Measurements from ENCODE around the gene CYRIA.

CYRIA gene

DNA sequence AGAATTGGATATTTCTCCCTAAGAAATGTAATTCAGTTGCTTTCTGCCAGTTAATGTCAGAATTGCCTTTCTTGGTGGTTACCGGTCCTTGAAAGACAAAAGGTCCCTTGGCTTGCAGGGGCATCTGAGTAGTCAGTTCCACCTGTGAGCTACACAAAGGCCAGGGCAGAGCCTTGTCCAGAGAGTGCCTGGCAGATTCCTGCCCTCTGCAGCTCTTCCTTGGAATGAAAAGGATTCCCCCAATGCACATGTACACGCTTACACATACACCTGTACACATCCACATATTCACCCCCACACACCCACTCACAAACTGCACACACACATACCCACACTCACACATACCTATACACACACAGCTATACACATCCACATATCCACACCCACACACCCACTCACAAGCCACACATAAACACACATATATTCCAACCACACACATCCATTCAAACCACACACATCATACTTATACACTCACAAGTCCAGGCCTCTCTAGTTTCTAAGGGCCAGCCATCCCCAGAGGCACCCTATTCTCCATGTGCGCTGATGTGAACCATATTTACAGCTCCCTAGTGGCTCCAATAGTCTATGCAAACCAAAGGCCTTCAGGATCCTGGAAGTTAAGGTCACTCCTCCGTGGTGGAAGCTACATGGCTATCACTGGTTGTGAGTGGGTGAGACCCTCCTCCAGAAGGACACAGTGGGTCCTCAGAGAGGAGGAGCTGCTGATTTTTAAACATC lies 9.6 kb downstream of the CYRIA start:
- TF ChIP-seq, protein P1, sequence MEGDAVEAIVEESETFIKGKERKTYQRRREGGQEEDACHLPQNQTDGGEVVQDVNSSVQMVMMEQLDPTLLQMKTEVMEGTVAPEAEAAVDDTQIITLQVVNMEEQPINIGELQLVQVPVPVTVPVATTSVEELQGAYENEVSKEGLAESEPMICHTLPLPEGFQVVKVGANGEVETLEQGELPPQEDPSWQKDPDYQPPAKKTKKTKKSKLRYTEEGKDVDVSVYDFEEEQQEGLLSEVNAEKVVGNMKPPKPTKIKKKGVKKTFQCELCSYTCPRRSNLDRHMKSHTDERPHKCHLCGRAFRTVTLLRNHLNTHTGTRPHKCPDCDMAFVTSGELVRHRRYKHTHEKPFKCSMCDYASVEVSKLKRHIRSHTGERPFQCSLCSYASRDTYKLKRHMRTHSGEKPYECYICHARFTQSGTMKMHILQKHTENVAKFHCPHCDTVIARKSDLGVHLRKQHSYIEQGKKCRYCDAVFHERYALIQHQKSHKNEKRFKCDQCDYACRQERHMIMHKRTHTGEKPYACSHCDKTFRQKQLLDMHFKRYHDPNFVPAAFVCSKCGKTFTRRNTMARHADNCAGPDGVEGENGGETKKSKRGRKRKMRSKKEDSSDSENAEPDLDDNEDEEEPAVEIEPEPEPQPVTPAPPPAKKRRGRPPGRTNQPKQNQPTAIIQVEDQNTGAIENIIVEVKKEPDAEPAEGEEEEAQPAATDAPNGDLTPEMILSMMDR (IDR thresholded peaks at IDR 0.05; ENCODE audit: low read depth, low read length), result no peak
- no peak for DNase-seq (ENCODE audit: extremely low read depth, low read depth)

DNA sequence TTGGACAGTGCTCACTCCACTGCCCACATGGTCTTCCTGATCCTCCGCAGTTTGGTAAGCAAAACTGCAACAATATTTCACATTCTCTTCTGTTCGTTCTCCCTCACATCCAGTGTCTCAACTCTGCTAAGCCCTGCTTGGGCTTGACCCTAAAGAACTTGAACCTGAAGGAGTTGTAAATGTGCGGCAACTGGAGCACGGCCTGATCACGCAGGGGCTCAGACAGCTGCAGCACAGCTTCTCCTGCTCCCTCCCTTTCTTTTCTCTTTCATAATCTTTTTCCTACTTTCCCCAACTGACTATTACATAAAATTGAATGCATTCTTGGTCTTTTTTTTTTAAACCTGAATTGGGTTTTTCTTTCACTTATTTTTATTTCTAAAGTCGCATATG lies 10.2 kb downstream of the CYRIA start:
- DNase-seq (ENCODE audit: extremely low read depth, low read depth), result no peak
- TF ChIP-seq, protein P1 (IDR thresholded peaks at IDR 0.05; ENCODE audit: low read depth, low read length), result no peak

DNA sequence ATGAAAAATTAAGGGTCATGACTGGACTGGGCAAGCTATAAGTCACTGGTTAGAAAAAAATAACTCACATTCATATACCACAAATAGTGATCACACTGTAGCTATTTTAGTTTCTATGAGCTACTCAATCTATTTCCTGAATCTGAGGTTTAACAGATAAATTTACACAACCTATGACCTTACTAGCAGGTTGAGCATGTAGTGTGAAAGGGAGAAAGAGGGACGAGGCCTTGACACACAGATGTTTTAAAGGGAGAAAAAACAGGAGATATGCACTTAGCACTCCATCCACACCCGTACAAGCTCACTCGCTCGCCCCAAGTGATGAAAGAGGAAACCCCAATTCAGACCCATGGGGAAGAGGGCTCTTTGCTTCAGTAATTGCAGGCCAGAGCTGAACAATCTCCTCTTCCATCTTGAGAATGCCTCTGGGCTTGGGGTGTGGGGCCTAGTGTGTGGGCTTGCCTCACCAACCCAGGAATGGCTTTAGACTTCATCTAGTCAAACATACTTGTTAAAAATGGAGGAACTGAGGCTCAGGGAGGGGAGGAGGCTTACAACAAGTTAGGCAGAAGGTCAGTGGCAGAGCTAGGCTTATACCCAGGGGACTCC lies 10.7 kb downstream of the CYRIA start:
- DNase-seq (ENCODE audit: extremely low read depth, low read depth), result no peak

GRCh38 chr2:16653799-16654198 lies 11.8 kb downstream of the CYRIA start:
- TF ChIP-seq, protein P1 (IDR thresholded peaks at IDR 0.05; ENCODE audit: low read depth, low read length), result no peak
- no peak for DNase-seq (ENCODE audit: extremely low read depth, low read depth)

More for the DNA sequence above, 10.7 kb downstream of the CYRIA start:
- TF ChIP-seq, protein P1 (IDR thresholded peaks at IDR 0.05; ENCODE audit: low read depth, low read length), result no peak

- TF ChIP-seq, protein P1 (IDR thresholded peaks at IDR 0.05; ENCODE audit: low read depth, low read length), result no peak
- DNase-seq (ENCODE audit: extremely low read depth, low read depth), result no peak
These were observed 12.6 kb downstream of the CYRIA start for GRCh38 chr2:16653083-16653375.

- TF ChIP-seq, protein P1 (IDR thresholded peaks at IDR 0.05; ENCODE audit: low read depth, low read length), result no peak
- no peak for DNase-seq (ENCODE audit: extremely low read depth, low read depth)
These were observed 13.1 kb downstream of the CYRIA start for GRCh38 chr2:16652296-16653082.

Data from AG09319 (cell line).